DND-41 (cell line): ENCODE results near the gene MRPS7.
A peak's percentile ranks its signal among the peaks of the same experiment; 100 is the strongest.

Source experiments
- ATAC-seq: fragments of 200-7000 bp; cut with Tn5 transposase; 3 replicates; pipeline ENCODE4 v1.9.1; 2021; ENCODE audit warnings: low read depth; ENCODE audit not compliant: insufficient read depth
- DNase-seq: peaks from one replicate; pipeline ENCODE4 v3.0.0-alpha.2; 2020
- H2AFZ ChIP-seq: 2 replicates; pipeline ENCODE4 v1.6.0; 2012; ENCODE audit warnings: low read depth, low read length
- H3K27ac ChIP-seq: 2 replicates; pipeline ENCODE4 v1.5.1; 2012; ENCODE audit warnings: low read length, inconsistent platforms
- H3K27me3 ChIP-seq: fragments of 200-600 bp; sonication (generic); 2 replicates; pipeline ENCODE4 v1.6.0; 2012; ENCODE audit warnings: low read length, mild to moderate bottlenecking, inconsistent platforms; ENCODE audit not compliant: insufficient read depth, poor library complexity
- H3K36me3 ChIP-seq: 2 replicates; pipeline ENCODE4 v1.5.1; 2012; ENCODE audit warnings: low read length, inconsistent platforms; ENCODE audit not compliant: insufficient read depth
- H3K4me1 ChIP-seq: 2 replicates; pipeline ENCODE4 v1.5.1; 2012; ENCODE audit warnings: mild to moderate bottlenecking, low read length; ENCODE audit not compliant: insufficient read depth
- H3K4me2 ChIP-seq: 2 replicates; pipeline ENCODE4 v1.6.0; 2012; ENCODE audit warnings: mild to moderate bottlenecking, moderate library complexity, low read length, inconsistent platforms; ENCODE audit not compliant: insufficient read depth
- H3K4me3 ChIP-seq, 2 experiments: fragments of 200-600 bp in 1 of 2; shearing (Covaris generic) in 1 of 2; 2 replicates each; pipeline ENCODE4 v1.5.1; 2012 to 2016; ENCODE audit warnings: inconsistent platforms in 2 of 2, low read length in 2 of 2, mild to moderate bottlenecking in 2 of 2, low read depth in 1 of 2, moderate library complexity in 1 of 2
- H3K79me2 ChIP-seq: 2 replicates; pipeline ENCODE4 v1.6.0; 2012; ENCODE audit warnings: low read length, inconsistent platforms; ENCODE audit not compliant: insufficient read depth
- H3K9ac ChIP-seq: 2 replicates; pipeline ENCODE4 v1.6.0; 2012; ENCODE audit warnings: low read depth, mild to moderate bottlenecking, inconsistent platforms, low read length, moderate library complexity
- H3K9me3 ChIP-seq: 2 replicates; pipeline ENCODE4 v1.5.1; 2012; ENCODE audit warnings: low read length, moderate library complexity, mild to moderate bottlenecking, inconsistent platforms; ENCODE audit not compliant: insufficient read depth, severe bottlenecking
- H4K20me1 ChIP-seq: 2 replicates; pipeline ENCODE4 v1.6.0; 2012; ENCODE audit warnings: low read length; ENCODE audit not compliant: insufficient read depth
- CTCF ChIP-seq: IDR thresholded peaks from 2 replicates; pipeline ENCODE4 v1.5.1; 2012; ENCODE audit warnings: borderline replicate concordance, low read length, moderate library complexity, mild to moderate bottlenecking; ENCODE audit not compliant: poor library complexity, severe bottlenecking; ENCODE audit errors: extremely low read depth
- EZH2 ChIP-seq: IDR thresholded peaks from 3 replicates; pipeline ENCODE4 v1.6.1; 2012; ENCODE audit warnings: borderline replicate concordance, low read depth, mild to moderate bottlenecking, moderate library complexity, low read length, inconsistent platforms; ENCODE audit not compliant: severe bottlenecking

Gene MRPS7

GRCh38 chr17:75285123-75285522, 23.4 kb downstream of the MRPS7 start:
- H3K79me2 ChIP-seq, result peaks cover 34% of the 10 kb centered on the region
- H3K4me3 ChIP-seq, result no peak overlapping the region
- no peaks in the 10 kb centered on the region for H3K27me3 ChIP-seq
- DNase-seq, result no peak
- no peaks in the 10 kb centered on the region for H3K9me3 ChIP-seq
- no peak overlapping the region for H2AFZ ChIP-seq
- no peak overlapping the region for H3K4me2 ChIP-seq
- peaks cover 48% of the 10 kb centered on the region for H3K36me3 ChIP-seq
- no peak overlapping the region for H3K27ac ChIP-seq
- ATAC-seq, result no peak
- peaks cover 17% of the 10 kb centered on the region for H3K4me1 ChIP-seq
- TF ChIP-seq CTCF (no peak), EZH2 (no peak)
- no peak overlapping the region for H3K9ac ChIP-seq
- no peaks in the 10 kb centered on the region; the same call in 1 of the 2 replicates for H4K20me1 ChIP-seq

GRCh38 chr17:75287221-75287620, 25.5 kb downstream of the MRPS7 start:
- TF ChIP-seq CTCF (no peak), EZH2 (no peak)
- Histone ChIP-seq H3K4me3 (no peak overlapping the region), H3K36me3 (peaks cover 37% of the 10 kb centered on the region), H3K4me2 (peak overlapping the region; percentile 90; the same call in 1 of the 2 replicates), H3K27ac (no peak overlapping the region), H3K9ac (no peak overlapping the region), H4K20me1 (no peaks in the 10 kb centered on the region; the same call in 1 of the 2 replicates), H3K9me3 (no peaks in the 10 kb centered on the region), H3K27me3 (no peaks in the 10 kb centered on the region), H3K4me1 (peaks cover 24% of the 10 kb centered on the region), H3K79me2 (peaks cover 34% of the 10 kb centered on the region), H2AFZ (no peak overlapping the region)
- no peak for ATAC-seq
- DNase-seq, result no peak

- Histone ChIP-seq H2AFZ (no peak overlapping the region), H3K79me2 (peaks cover 34% of the 10 kb centered on the region), H3K36me3 (peaks cover 33% of the 10 kb centered on the region), H4K20me1 (no peaks in the 10 kb centered on the region; the same call in 1 of the 2 replicates), H3K9me3 (no peaks in the 10 kb centered on the region), H3K9ac (peak overlapping the region; percentile 66), H3K4me3 (peak overlapping the region; percentile 67 to 88; a peak in 3 of 4 replicates), H3K27me3 (no peaks in the 10 kb centered on the region), H3K4me1 (peaks cover 24% of the 10 kb centered on the region), H3K4me2 (peak overlapping the region; percentile 90), H3K27ac (peak overlapping the region; percentile 62)
- DNase-seq (no peak), ATAC-seq (no peak)
- TF ChIP-seq EZH2 (no peak), CTCF (no peak)
Observed at GRCh38 chr17:75288359-75288758, 26.7 kb downstream of the MRPS7 start.

- H3K27me3 ChIP-seq, result no peaks in the 10 kb centered on the region
- H3K4me3 ChIP-seq, result peak overlapping the region; percentile 67 to 88
- peak overlapping the region; percentile 62 for H3K27ac ChIP-seq
- peaks cover 24% of the 10 kb centered on the region for H3K4me1 ChIP-seq
- H3K9me3 ChIP-seq, result no peaks in the 10 kb centered on the region
- peak overlapping the region; percentile 66 for H3K9ac ChIP-seq
- peak; percentile 8 for ATAC-seq
- H3K36me3 ChIP-seq, result peaks cover 30% of the 10 kb centered on the region
- TF ChIP-seq EZH2 (no peak), CTCF (no peak)
- peak overlapping the region; percentile 90 for H2AFZ ChIP-seq
- peaks cover 34% of the 10 kb centered on the region for H3K79me2 ChIP-seq
- H3K4me2 ChIP-seq, result peak overlapping the region; percentile 90
- no peaks in the 10 kb centered on the region; the same call in 1 of the 2 replicates for H4K20me1 ChIP-seq
- peak; percentile 58 for DNase-seq
Observed at GRCh38 chr17:75288770-75289114, 27.1 kb downstream of the MRPS7 start.
